ENCODE results near the gene PUS3.

- TF ChIP-seq CTCF (IDR thresholded peaks at IDR 0.05 in 8 of 11, conservative IDR thresholded peaks at IDR 0.05 in 3 of 11) (no peak), POLR2A (IDR thresholded peaks at IDR 0.05) (no peak)
Measured at GRCh38 chr11:125945797-125946520, 43.0 kb upstream of the PUS3 start, which contains the start of gene VSIG10L2.
